SK-N-SH treated with all-trans-retinoic acid at 6 μM for 48 hours (cell line): ENCODE measurements around the gene MT1B.

Experiments used
- ATAC-seq: fragments of 200-7000 bp; cut with Tn5 transposase; 3 replicates; pipeline ENCODE4 v1.9.1; 2020; ENCODE audit warnings: mild to moderate bottlenecking, moderate library complexity
- ARNTL ChIP-seq: fragments of 450-650 bp; formaldehyde crosslinking; IDR thresholded peaks from 2 replicates; pipeline ENCODE4 v1.5.0; 2020; ENCODE audit warnings: low read depth, mild to moderate bottlenecking, moderate library complexity, borderline replicate concordance
- BACH2 ChIP-seq: fragments of 250-450 bp; sonication (Bioruptor Pico); IDR thresholded peaks from 2 replicates; pipeline ENCODE4 v1.9.0; 2021; ENCODE audit warnings: mild to moderate bottlenecking, borderline replicate concordance
- CSDC2 ChIP-seq: fragments of 250-450 bp; sonication (Bioruptor Pico); IDR thresholded peaks from 2 replicates; pipeline ENCODE4 v1.5.0; 2020; ENCODE audit warnings: mild to moderate bottlenecking, moderate library complexity
- ESRRG ChIP-seq: fragments of 250-450 bp; sonication (Bioruptor Pico); IDR thresholded peaks from 2 replicates; pipeline ENCODE4 v1.6.1; 2021; ENCODE audit warnings: mild to moderate bottlenecking
- GLIS3 ChIP-seq: fragments of 250-450 bp; sonication (Bioruptor Pico); IDR thresholded peaks from 2 replicates; pipeline ENCODE4 v1.5.0; 2020; ENCODE audit warnings: mild to moderate bottlenecking, moderate library complexity
- ISL1 ChIP-seq: fragments of 250-450 bp; sonication (Bioruptor Pico); IDR thresholded peaks from 2 replicates; pipeline ENCODE4 v2.1.2; 2022; ENCODE audit warnings: mild to moderate bottlenecking, moderate library complexity
- OSR1 ChIP-seq: fragments of 250-450 bp; sonication (Bioruptor Pico); IDR thresholded peaks from 2 replicates; pipeline ENCODE4 v1.8.0; 2022; ENCODE audit warnings: moderate library complexity, mild to moderate bottlenecking, inconsistent platforms
- PPARA ChIP-seq: fragments of 250-450 bp; sonication (Bioruptor Pico); IDR thresholded peaks from 2 replicates; pipeline ENCODE4 v1.5.0; 2020; ENCODE audit warnings: mild to moderate bottlenecking, borderline replicate concordance
- SNAI2 ChIP-seq: fragments of 250-450 bp; sonication (Bioruptor Pico); IDR thresholded peaks from 2 replicates; pipeline ENCODE4 v1.5.0; 2020; ENCODE audit warnings: mild to moderate bottlenecking, moderate library complexity
- TCF4 ChIP-seq: fragments of 250-450 bp; sonication (Bioruptor Pico); IDR thresholded peaks from 2 replicates; pipeline ENCODE4 v1.8.0; 2021; ENCODE audit warnings: mild to moderate bottlenecking, moderate library complexity, borderline replicate concordance
- TOX ChIP-seq: fragments of 250-450 bp; sonication (Bioruptor Pico); IDR thresholded peaks from 2 replicates; pipeline ENCODE4 v1.8.0; 2021; ENCODE audit warnings: mild to moderate bottlenecking, moderate library complexity, borderline replicate concordance
- ZFP3 ChIP-seq: fragments of 250-450 bp; sonication (Bioruptor Pico); IDR thresholded peaks from 2 replicates; pipeline ENCODE4 v1.5.0; 2020; ENCODE audit warnings: mild to moderate bottlenecking, moderate library complexity
- ZFP30 ChIP-seq: fragments of 450-650 bp; formaldehyde crosslinking; IDR thresholded peaks from 2 replicates; pipeline ENCODE4 v1.5.0; 2022; ENCODE audit warnings: mild to moderate bottlenecking, moderate library complexity
- ZNF565 ChIP-seq: fragments of 450-650 bp; formaldehyde crosslinking; conservative IDR thresholded peaks from 2 replicates; pipeline ENCODE4 v1.5.0; 2020; ENCODE audit warnings: low read depth, mild to moderate bottlenecking, moderate library complexity
- ZNF70 ChIP-seq: fragments of 450-650 bp; formaldehyde crosslinking; IDR thresholded peaks from 2 replicates; pipeline ENCODE4 v1.5.0; 2020; ENCODE audit warnings: mild to moderate bottlenecking, moderate library complexity
- ZNF8 ChIP-seq: fragments of 450-650 bp; formaldehyde crosslinking; IDR thresholded peaks from 2 replicates; pipeline ENCODE4 v1.5.0; 2020; ENCODE audit warnings: mild to moderate bottlenecking, moderate library complexity
- TF ChIP-seq, protein P1 (sequence below): fragments of 250-450 bp; sonication (Bioruptor Pico); IDR thresholded peaks from 2 replicates; pipeline ENCODE4 v1.8.0; 2021; ENCODE audit warnings: low read depth, mild to moderate bottlenecking, moderate library complexity, borderline replicate concordance
- TF ChIP-seq, protein P2 (sequence below): fragments of 250-450 bp; sonication (Bioruptor Pico); IDR thresholded peaks from 2 replicates; pipeline ENCODE4 v1.8.0; 2020; ENCODE audit warnings: mild to moderate bottlenecking, moderate library complexity, borderline replicate concordance
- TF ChIP-seq, protein P3 (sequence below): fragments of 250-450 bp; sonication (Bioruptor Pico); IDR thresholded peaks from 2 replicates; pipeline ENCODE4 v1.5.1; 2020; ENCODE audit warnings: low read depth, mild to moderate bottlenecking, moderate library complexity

The MT1B gene

GRCh38 chr16:56615353-56615752, 36.3 kb upstream of the MT1B start:
- TF ChIP-seq ARNTL (CRISPR knock-in tag) (no peak), ISL1 (CRISPR knock-in tag) (no peak), GLIS3 (CRISPR knock-in tag) (no peak), ZNF70 (CRISPR knock-in tag) (no peak), BACH2 (CRISPR knock-in tag) (no peak), OSR1 (no peak)
- TF ChIP-seq, protein P1, sequence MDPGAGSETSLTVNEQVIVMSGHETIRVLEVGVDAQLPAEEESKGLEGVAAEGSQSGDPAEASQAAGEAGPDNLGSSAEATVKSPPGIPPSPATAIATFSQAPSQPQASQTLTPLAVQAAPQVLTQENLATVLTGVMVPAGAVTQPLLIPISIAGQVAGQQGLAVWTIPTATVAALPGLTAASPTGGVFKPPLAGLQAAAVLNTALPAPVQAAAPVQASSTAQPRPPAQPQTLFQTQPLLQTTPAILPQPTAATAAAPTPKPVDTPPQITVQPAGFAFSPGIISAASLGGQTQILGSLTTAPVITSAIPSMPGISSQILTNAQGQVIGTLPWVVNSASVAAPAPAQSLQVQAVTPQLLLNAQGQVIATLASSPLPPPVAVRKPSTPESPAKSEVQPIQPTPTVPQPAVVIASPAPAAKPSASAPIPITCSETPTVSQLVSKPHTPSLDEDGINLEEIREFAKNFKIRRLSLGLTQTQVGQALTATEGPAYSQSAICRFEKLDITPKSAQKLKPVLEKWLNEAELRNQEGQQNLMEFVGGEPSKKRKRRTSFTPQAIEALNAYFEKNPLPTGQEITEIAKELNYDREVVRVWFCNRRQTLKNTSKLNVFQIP, result no peak
- no peak for ATAC-seq

GRCh38 chr16:56616608-56617211, 35.0 kb upstream of the MT1B start:
- ATAC-seq, result no peak

DNA sequence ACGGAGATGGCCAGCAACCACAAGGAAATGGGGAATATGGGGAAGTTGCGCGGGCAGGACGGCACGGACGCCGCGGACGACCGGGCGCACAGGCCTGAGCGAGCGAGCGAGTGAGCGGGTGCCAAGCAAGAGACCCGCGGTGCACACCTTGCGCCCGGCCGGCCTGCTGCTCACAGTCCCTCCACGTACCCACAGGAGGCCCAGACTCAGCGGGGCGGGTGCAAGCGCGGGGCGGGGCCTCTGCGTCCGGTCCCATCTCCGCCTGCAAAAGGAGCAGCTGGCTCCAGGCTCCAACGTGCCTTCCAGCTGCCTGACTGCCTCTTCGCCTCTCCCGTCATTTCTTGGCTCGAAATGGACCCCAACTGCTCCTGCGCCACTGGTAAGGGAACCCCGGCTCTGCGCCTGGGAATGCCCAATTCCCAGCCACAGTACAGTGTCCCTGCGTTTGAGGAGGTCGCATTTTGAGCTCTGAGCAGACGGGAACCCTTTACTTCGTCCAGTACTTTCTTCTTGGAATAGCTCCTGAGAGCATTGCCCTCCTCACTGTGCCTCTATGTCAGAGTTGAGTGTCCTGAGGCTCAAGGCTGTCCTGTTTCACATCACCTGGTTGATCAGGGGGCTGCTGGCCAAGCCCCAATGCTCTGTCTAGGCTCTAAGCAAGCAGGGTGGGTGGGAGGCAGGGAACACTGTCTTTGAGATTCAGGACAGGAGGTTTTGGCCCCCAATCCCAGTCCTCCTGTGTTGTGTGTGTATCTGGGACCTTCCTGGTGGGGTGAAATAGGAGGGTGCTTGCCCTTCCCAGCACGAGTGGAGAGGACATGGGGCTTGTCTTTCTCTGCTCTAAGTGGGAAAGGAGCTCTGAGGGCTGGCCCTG, 34.2 kb upstream of the MT1B start:
- ATAC-seq, result no peak
- TF ChIP-seq PPARA (CRISPR knock-in tag), result no peak
- no peak for TF ChIP-seq ESRRG (CRISPR knock-in tag)
- TF ChIP-seq, protein P2, sequence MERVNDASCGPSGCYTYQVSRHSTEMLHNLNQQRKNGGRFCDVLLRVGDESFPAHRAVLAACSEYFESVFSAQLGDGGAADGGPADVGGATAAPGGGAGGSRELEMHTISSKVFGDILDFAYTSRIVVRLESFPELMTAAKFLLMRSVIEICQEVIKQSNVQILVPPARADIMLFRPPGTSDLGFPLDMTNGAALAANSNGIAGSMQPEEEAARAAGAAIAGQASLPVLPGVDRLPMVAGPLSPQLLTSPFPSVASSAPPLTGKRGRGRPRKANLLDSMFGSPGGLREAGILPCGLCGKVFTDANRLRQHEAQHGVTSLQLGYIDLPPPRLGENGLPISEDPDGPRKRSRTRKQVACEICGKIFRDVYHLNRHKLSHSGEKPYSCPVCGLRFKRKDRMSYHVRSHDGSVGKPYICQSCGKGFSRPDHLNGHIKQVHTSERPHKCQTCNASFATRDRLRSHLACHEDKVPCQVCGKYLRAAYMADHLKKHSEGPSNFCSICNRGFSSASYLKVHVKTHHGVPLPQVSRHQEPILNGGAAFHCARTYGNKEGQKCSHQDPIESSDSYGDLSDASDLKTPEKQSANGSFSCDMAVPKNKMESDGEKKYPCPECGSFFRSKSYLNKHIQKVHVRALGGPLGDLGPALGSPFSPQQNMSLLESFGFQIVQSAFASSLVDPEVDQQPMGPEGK (CRISPR knock-in tag), result no peak
- TF ChIP-seq ZFP3 (CRISPR knock-in tag), result no peak
- no peak for TF ChIP-seq CSDC2
- no peak for TF ChIP-seq ZFP30 (CRISPR knock-in tag)
- no peak for TF ChIP-seq TCF4
- no peak for TF ChIP-seq GLIS3 (CRISPR knock-in tag)
- no peak for TF ChIP-seq OSR1
- TF ChIP-seq, protein P1, result no peak
- TF ChIP-seq ISL1 (CRISPR knock-in tag), result no peak
- no peak for TF ChIP-seq ZNF565 (CRISPR knock-in tag)
- no peak for TF ChIP-seq ARNTL (CRISPR knock-in tag)
- TF ChIP-seq, all 23 proteins: peak for 0

More at GRCh38 chr16:56616608-56617211, 35.0 kb upstream of the MT1B start:
- TF ChIP-seq TOX (CRISPR knock-in tag) (no peak), ZNF8 (CRISPR knock-in tag) (no peak), ZNF70 (CRISPR knock-in tag) (no peak), ARNTL (CRISPR knock-in tag) (no peak)
- TF ChIP-seq, protein P3, sequence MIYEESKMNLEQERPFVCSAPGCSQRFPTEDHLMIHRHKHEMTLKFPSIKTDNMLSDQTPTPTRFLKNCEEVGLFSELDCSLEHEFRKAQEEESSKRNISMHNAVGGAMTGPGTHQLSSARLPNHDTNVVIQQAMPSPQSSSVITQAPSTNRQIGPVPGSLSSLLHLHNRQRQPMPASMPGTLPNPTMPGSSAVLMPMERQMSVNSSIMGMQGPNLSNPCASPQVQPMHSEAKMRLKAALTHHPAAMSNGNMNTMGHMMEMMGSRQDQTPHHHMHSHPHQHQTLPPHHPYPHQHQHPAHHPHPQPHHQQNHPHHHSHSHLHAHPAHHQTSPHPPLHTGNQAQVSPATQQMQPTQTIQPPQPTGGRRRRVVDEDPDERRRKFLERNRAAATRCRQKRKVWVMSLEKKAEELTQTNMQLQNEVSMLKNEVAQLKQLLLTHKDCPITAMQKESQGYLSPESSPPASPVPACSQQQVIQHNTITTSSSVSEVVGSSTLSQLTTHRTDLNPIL, result no peak

- ATAC-seq, result no peak
- TF ChIP-seq ZFP30 (CRISPR knock-in tag) (no peak), TOX (CRISPR knock-in tag) (no peak), SNAI2 (CRISPR knock-in tag) (no peak), ZNF70 (CRISPR knock-in tag) (no peak), ZNF8 (CRISPR knock-in tag) (no peak), GLIS3 (CRISPR knock-in tag) (no peak), ARNTL (CRISPR knock-in tag) (no peak), BACH2 (CRISPR knock-in tag) (no peak)
- TF ChIP-seq, protein P1, result no peak
Measured at GRCh38 chr16:56618138-56618537, 33.5 kb upstream of the MT1B start.
